Neural crest cell (in vitro differentiated cells): Measurements from ENCODE around the gene WDR6. TPM values are rescaled to one million over a fixed set of nuclear protein-coding genes. Genes with fewer than 3 reads are reported as not detected.

ENCODE experiments used
- DNase-seq: peaks from one replicate; pipeline ENCODE4 v3.0.0; 2021; ENCODE audit warnings: low read depth, mixed read lengths, low spot score
- H3K27ac Mint-ChIP-seq: one replicate; pipeline ENCODE4 v1.8.0; 2021; ENCODE audit warnings: mild to moderate bottlenecking, mixed read lengths; ENCODE audit not compliant: unreplicated experiment
- H3K27me3 Mint-ChIP-seq: 2 replicates; pipeline ENCODE4 v1.8.0; 2021; ENCODE audit warnings: low read depth, mild to moderate bottlenecking, mixed read lengths
- H3K36me3 Mint-ChIP-seq: 2 replicates; pipeline ENCODE4 v1.8.0; 2021; ENCODE audit warnings: low read depth, mild to moderate bottlenecking, mixed read lengths
- H3K4me1 Mint-ChIP-seq: 2 replicates; pipeline ENCODE4 v1.8.0; 2021; ENCODE audit warnings: mixed read lengths
- H3K4me3 Mint-ChIP-seq: one replicate; pipeline ENCODE4 v1.8.0; 2021; ENCODE audit warnings: mild to moderate bottlenecking, mixed read lengths
- H3K9me3 Mint-ChIP-seq: 2 replicates; pipeline ENCODE4 v1.8.0; 2021; ENCODE audit warnings: mixed read lengths
- total RNA-seq: library from RNA; stranded (reverse); gene quantifications from 2 replicates; pipeline ENCODE4 v1.2.1, GENCODE V29; 2021
- TF ChIP-seq, protein P1 (sequence below): fragments of 200-600 bp; sonication (generic); conservative IDR thresholded peaks from 2 replicates; pipeline ENCODE4 v1.5.0; 2021; ENCODE audit warnings: antibody characterized with exemption, mild to moderate bottlenecking

Gene WDR6
- total RNA-seq, 1 donor from 2014 or later = 294 TPM

GRCh38 chr3:49017229-49017970 lies 10.2 kb downstream of the WDR6 start:
- Mint-ChIP-seq H3K4me1 (peaks cover 26% of the 10 kb centered on the region), H3K9me3 (no peaks in the 10 kb centered on the region), H3K4me3 (peak overlapping the region; percentile 90), H3K36me3 (peaks cover 11% of the 10 kb centered on the region), H3K27ac (no peak overlapping the region), H3K27me3 (peaks cover 6% of the 10 kb centered on the region)
- TF ChIP-seq, protein P1, sequence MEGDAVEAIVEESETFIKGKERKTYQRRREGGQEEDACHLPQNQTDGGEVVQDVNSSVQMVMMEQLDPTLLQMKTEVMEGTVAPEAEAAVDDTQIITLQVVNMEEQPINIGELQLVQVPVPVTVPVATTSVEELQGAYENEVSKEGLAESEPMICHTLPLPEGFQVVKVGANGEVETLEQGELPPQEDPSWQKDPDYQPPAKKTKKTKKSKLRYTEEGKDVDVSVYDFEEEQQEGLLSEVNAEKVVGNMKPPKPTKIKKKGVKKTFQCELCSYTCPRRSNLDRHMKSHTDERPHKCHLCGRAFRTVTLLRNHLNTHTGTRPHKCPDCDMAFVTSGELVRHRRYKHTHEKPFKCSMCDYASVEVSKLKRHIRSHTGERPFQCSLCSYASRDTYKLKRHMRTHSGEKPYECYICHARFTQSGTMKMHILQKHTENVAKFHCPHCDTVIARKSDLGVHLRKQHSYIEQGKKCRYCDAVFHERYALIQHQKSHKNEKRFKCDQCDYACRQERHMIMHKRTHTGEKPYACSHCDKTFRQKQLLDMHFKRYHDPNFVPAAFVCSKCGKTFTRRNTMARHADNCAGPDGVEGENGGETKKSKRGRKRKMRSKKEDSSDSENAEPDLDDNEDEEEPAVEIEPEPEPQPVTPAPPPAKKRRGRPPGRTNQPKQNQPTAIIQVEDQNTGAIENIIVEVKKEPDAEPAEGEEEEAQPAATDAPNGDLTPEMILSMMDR = no peak
- no peak for DNase-seq

- TF ChIP-seq, protein P1 = no peak
- DNase-seq = peak; percentile 41
- peaks cover 33% of the 10 kb centered on the region for H3K4me1 Mint-ChIP-seq
- H3K36me3 Mint-ChIP-seq = peaks cover 11% of the 10 kb centered on the region
- H3K27me3 Mint-ChIP-seq = peaks cover 6% of the 10 kb centered on the region
- peak within 1 kb of the TSS; percentile 98 for H3K4me3 Mint-ChIP-seq
- peak within 1 kb of the TSS; percentile 62 for H3K27ac Mint-ChIP-seq
- no peaks in the 10 kb centered on the region for H3K9me3 Mint-ChIP-seq
Measured at GRCh38 chr3:49017971-49018706, 10.9 kb downstream of the WDR6 start, which contains the start of gene DALRD3. DALRD3 (minus strand) TSS chr3:49018580; CDS start chr3:49018564, 16 bp downstream.

GRCh38 chr3:49018707-49019006 lies 11.5 kb downstream of the WDR6 start:
- Mint-ChIP-seq H3K4me1 (peaks cover 36% of the 10 kb centered on the region), H3K27ac (no peak overlapping the region), H3K4me3 (peak overlapping the region; percentile 98), H3K36me3 (peaks cover 11% of the 10 kb centered on the region), H3K9me3 (no peaks in the 10 kb centered on the region), H3K27me3 (peaks cover 6% of the 10 kb centered on the region)
- DNase-seq = no peak
- TF ChIP-seq, protein P1 = no peak

- Mint-ChIP-seq H3K4me1 (peaks cover 36% of the 10 kb centered on the region), H3K36me3 (peaks cover 13% of the 10 kb centered on the region), H3K27me3 (peaks cover 6% of the 10 kb centered on the region), H3K4me3 (peak overlapping the region; percentile 98), H3K9me3 (no peaks in the 10 kb centered on the region), H3K27ac (no peak overlapping the region)
- DNase-seq = no peak
- TF ChIP-seq, protein P1 = no peak
Measured at GRCh38 chr3:49019941-49020329, 12.7 kb downstream of the WDR6 start.

DNA sequence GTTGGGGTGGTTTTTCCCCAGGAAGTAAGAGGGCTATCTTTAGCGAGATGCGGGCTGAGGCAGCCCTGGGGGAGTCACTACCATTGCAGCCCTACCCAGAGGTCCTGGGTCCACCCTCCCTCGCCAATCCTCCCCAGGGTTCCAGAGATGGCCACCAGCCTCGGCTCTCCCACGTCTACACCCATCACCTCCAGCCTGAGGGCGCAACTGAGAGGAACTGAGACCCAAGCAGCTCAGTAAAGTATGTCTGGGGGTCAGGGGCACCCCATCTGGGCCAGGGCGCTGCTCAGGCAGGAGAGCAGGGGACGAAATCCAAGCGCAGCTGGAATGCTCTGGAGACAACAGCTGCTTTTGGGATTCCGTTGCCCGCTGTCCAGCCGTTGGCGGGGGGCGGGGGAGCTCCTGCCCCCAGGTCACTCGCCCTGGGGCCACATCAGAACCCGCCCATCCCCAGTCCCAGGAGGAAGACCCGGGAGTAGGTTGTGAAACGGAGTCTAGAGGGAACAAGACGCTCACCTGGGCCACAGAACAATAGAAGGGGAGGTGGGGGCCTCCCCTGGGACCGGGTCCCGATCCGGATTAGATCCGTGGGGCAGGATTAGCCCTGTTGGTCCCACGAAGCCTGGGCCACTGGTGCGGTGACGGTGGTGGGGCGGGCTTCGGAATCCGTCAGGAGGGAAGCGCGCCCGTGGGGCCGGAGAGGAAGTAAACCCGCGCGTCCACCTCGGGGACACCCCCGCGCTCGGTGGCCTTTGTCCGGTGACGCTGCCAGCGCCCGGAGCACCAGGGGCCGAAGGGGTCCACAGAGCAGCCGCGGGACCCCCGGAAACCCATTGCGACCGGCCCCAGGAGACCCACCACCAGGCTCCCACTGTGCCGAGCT lies 13.4 kb downstream of the WDR6 start:
- H3K27ac Mint-ChIP-seq = peak overlapping the region; percentile 35
- DNase-seq = no peak
- H3K27me3 Mint-ChIP-seq = peaks cover 6% of the 10 kb centered on the region
- TF ChIP-seq, protein P1 = no peak
- H3K36me3 Mint-ChIP-seq = peaks cover 13% of the 10 kb centered on the region
- no peaks in the 10 kb centered on the region for H3K9me3 Mint-ChIP-seq
- peak overlapping the region; percentile 98 for H3K4me3 Mint-ChIP-seq
- H3K4me1 Mint-ChIP-seq = peaks cover 36% of the 10 kb centered on the region
